Measurements from ENCODE around the gene GIMAP6. TPM values are rescaled to one million over a fixed set of nuclear protein-coding genes. Genes with fewer than 3 reads are reported as not detected.

GIMAP6 gene
- total RNA-seq, 4 donors from 2014 or later = 16.8 to 135 (median 48.3) TPM

DNA sequence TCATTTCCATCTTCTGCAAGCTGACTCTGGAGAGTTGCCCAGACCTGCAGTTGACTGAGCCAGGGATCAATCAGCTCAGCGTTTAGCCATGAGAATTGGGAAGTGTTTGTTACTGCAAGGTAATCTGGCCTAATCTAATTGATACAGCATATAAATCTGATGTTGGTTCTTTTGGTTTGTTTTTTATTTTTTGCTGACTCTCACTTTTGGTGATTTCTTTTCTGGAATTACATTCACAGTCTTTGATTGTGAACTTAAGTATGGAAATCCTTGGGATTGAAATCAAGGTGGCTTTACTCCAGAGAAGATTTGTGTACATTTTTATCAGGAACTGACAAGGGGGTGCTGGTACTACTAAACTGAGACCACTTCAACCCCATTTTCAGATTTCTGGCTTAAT is 1.7 kb upstream of the GIMAP6 start:
- DNase-seq (ENCODE audit: low spot score) (no peak), ATAC-seq (ENCODE audit: low FRiP score) (no peak)
- TF ChIP-seq, protein P1, sequence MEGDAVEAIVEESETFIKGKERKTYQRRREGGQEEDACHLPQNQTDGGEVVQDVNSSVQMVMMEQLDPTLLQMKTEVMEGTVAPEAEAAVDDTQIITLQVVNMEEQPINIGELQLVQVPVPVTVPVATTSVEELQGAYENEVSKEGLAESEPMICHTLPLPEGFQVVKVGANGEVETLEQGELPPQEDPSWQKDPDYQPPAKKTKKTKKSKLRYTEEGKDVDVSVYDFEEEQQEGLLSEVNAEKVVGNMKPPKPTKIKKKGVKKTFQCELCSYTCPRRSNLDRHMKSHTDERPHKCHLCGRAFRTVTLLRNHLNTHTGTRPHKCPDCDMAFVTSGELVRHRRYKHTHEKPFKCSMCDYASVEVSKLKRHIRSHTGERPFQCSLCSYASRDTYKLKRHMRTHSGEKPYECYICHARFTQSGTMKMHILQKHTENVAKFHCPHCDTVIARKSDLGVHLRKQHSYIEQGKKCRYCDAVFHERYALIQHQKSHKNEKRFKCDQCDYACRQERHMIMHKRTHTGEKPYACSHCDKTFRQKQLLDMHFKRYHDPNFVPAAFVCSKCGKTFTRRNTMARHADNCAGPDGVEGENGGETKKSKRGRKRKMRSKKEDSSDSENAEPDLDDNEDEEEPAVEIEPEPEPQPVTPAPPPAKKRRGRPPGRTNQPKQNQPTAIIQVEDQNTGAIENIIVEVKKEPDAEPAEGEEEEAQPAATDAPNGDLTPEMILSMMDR (IDR thresholded peaks at IDR 0.05) = no peak

DNA sequence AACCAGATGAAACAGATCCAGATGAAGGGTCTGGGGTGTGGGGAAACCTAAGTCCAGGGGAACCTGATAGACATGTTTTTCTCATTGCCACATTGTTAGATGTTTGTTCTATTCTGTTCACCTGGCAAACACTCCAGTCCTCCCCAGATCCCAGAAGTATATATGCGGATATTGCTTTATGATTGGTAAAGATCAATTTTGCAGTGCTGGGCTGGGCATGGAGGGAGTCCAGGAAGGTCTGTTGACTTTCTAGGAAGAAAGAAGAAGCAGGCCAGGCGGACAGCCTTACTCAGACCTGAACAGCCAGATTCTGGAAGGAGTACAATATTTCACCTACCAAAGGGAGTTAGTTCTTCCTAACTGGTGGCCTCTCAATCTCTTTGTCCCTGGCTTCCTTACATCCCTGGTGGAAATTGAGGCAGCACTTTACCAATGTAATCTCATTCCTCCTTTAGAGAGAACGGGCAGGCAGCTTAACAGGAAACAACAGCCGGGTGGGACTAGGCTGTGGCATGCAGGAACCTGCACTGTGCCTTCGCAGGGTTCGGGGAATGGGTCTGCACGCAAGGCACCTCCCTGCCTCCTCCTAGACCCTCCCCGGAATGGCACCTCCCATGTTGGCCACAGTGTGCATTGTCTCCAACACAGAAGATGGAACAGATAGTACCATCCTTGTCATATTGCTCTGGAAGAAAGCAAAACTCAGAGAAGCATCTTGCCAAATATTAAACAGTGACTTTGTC is 930 bp downstream of the GIMAP6 start:
- TF ChIP-seq, protein P1 (IDR thresholded peaks at IDR 0.05) = no peak
- DNase-seq (ENCODE audit: low spot score) (no peak), ATAC-seq (ENCODE audit: low FRiP score) (no peak)

DNA sequence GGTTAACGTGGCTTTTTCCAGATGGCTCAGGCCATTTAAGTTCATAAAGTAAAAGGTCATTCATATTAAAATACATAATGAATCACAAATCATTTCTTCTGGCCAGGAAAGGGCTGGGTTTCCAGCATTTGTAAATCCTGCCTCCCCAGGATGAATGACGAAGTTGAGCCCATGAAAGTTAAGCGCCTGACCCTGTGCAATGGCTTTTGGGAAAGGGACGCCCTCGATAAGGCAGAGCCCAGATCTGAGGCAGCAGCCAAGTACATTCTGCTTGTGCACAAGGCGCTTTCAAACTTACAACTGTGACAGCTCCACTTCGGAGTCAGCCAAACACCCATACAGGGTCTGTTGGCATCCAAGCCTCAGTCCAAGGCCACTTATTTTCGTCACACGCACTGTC is 2.8 kb downstream of the GIMAP6 start:
- TF ChIP-seq, protein P1 (IDR thresholded peaks at IDR 0.05) = no peak
- ATAC-seq (ENCODE audit: low FRiP score) = no peak
- DNase-seq (ENCODE audit: low spot score) = no peak

DNA sequence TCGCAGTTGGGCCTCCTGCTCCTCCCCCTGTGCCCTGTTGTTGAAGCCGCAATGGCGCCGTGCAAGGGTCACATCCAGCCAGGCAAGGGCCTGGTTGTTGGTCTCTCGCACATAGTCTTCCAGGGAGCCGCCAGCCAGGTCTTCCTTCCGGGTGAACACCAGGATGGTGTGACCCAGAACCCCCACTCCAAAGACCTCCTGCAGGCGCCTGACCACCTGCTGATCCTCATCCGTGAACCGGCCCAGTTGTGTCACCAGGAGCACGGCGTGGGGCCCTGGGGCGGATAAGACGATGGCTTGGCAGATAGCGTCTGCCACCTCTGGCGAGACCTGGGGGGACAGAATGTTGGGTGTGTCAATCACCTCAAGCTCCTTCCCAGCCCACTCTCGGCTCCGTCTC is 4.2 kb downstream of the GIMAP6 start:
- ATAC-seq (ENCODE audit: low FRiP score) (no peak), DNase-seq (ENCODE audit: low spot score) (no peak)
- TF ChIP-seq, protein P1 (IDR thresholded peaks at IDR 0.05) = no peak

DNA sequence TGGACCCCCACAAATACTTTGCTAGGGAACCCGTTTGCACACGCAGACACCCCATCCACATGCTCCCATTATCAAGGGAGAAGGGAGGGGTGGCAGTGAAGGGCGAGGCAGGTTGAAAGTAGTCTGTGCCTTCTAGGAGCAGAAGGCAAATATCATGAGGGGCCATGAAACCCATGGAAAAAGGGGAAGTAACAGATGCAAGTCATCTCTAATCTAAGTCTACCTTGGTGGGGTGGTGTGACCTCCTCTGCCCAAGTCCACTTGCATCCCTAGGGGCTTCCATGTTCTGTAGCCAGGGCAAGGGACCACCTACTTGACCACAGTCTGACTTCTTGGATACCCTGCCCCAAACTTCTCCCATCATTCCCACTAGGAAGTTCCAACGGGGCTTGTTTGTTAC is 5.5 kb downstream of the GIMAP6 start:
- DNase-seq (ENCODE audit: low spot score) (no peak), ATAC-seq (ENCODE audit: low FRiP score) (no peak)
- TF ChIP-seq, protein P1 (IDR thresholded peaks at IDR 0.05) = no peak

DNA sequence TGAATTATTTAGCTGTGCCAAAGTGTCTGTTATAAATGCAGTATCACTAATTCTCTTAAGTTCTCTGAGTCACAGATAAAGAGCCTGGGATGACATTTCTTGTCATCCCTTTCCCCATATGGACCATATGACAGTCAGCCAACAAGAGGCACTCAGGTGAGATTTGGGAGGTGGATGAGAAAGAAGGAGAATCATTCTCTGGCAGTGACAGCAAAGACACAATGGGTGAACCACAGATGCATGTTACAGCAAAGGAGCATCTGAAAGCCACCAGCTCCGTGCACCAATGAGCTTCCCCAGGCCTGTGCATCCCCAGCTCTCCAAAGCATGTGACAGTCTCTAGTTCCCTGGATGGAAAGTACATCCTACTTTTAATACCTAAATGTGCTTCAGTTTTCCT is 10.8 kb downstream of the GIMAP6 start:
- TF ChIP-seq, protein P1 (IDR thresholded peaks at IDR 0.05) = no peak
- no peak for ATAC-seq (ENCODE audit: low FRiP score)
- DNase-seq (ENCODE audit: low spot score) = no peak

All from omental fat pad (tissue), 4 donors.